ENCODE data around the gene RRAS.
"Not testable (repeated sequence)": the region's sequence is repeated elsewhere in the genome, so short reads cannot be mapped to it uniquely, and the experiment has no call there.

The RRAS gene

GRCh38 chr19:49652551-49653465, 12.9 kb upstream of the RRAS start:
- DNase-seq: no peak

- DNase-seq: no peak
Measured at GRCh38 chr19:49651820-49652550, 12.0 kb upstream of the RRAS start.

- DNase-seq: no peak
Measured at GRCh38 chr19:49651029-49651819, 11.3 kb upstream of the RRAS start.

GRCh38 chr19:49646586-49646985, 6.6 kb upstream of the RRAS start:
- DNase-seq: no peak

DNA sequence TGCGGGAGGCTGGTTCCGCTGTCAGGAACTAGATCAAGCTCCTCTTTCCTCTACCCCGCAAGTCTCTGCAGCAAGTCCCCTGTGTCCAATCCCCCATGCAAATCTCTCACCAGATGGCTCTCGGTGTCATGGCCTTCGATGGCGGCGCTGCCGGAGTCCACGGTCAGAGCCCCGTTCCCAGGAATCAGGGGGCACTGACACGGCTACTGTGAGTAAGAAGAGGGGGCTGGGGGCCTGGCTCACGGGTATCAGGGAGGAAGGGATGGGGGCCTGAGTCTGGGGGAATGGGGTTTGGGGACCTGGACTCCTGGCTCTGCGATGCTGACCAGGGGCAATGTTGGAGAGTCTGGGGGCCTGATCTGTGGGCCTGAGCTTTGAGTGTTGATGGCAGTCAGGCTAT, 6.1 kb upstream of the RRAS start:
- no peak for DNase-seq

DNA sequence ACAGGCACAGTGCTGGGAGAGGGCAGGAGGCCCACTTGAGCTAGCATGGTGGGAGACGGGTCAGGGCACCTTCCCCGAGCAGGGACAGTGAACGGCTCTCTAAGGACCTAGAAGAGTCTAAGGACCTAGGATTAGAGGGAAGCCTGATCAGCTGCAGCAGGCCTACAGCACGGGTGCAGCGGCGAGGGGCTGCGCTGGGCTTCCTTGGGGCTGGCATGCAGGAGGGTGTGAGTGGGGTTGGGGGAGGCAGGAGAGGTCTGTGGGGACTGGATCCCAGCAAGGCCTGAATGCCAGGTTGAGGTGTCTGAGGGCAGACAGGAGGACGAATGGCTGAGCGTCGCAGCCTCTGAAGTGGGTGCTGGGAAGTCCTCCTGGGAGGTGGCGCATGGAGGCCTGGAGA, 5.6 kb upstream of the RRAS start:
- no peak for DNase-seq

DNA sequence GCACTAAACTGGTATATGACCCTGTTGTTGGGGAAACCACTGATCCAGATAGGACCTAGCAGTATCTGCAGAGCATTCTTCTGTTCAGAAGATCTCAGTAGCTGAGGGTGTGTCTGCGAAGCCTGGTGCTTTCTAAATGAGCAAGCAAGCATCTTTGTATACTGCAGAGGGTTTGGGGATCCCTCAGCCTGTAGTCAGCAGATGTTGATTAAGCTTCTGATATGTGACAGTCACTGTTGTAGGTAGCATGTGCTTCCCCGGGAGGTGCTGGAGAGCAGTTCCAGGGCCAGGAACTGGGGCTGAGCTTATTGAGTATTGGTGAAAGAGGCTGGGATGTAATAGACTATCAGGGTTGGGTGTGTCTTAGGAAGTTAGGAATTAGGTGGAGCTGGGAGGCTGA, 3.5 kb upstream of the RRAS start:
- no peak for DNase-seq

DNA sequence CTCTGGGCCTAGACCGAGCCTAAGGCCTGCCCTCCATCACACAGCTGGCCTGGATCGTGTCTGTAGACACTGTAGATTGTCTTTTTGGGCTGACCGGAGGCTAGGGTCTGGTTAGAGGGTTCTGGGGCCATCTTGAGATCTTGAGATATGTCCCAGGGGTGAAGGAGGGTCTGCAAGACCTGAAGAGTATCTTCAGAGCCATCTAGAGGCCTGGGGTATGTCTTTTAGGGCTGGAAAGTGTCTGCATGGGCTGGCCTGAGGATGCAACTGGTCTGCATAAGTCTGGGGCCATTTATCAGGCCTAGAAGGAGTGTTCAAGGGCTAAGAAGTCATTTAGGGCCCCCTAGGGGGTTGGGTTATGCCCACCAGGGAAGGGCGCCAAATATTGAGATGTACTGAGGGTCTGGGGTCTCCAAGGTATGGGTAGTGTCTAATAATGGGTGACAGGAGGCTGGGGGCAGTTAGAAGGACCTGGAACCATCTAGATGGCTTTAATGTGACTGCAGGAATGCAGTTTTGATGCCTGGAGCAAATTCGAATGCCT, 2.6 kb upstream of the RRAS start:
- DNase-seq: no peak

- peak; percentile 97 for DNase-seq
Measured at GRCh38 chr19:49641688-49642491, 1.9 kb upstream of the RRAS start, which contains the start of gene SCAF1. SCAF1 (plus strand) TSS chr19:49642209; CDS start chr19:49645027, 2,818 bp downstream.

DNA sequence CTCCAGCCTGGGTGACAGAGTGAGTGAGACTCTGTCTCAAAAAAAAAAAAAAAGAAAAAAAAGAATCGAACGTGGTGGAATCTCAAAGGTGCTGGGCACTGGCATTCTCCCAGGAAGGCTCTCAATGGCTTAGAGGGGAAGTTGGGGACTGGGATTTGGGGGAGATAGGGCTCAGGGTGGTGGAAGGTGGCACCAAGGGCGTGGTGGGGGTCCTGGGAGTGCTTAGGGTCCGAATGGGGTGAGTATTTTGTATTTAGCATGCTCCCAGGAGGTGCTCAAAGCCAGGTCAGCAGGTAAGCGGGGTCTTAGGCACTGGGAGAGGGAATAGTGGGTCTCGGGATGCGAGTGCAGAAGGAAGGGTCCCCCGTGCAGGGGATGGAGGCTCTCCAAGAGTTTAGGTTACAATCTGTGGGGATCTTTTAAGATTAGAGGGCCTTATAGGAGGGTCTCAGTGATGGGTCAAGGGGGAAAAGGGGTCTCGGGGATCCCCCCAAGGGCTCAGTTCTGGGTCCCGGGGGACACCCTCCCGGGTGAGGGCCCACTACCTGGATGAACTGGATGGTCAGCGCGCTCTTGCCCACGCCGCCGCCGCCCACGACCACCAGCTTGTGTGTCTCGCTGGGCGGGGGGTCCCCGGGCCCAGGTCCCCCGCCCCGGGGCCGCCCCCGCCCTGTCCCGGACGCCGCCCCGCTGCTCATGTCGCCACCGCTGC, 386 bp downstream of the RRAS start:
- no peak for DNase-seq

GRCh38 chr19:49637821-49638738, 1.9 kb downstream of the RRAS start:
- no peak for DNase-seq

GRCh38 chr19:49636233-49636932, 3.6 kb downstream of the RRAS start:
- no peak for DNase-seq

GRCh38 chr19:49635530-49636232, 4.3 kb downstream of the RRAS start:
- no peak for DNase-seq

- DNase-seq: not testable (repeated sequence)
Measured at GRCh38 chr19:49633273-49633672, 6.7 kb downstream of the RRAS start.

- DNase-seq: no peak
Measured at GRCh38 chr19:49632576-49632975, 7.4 kb downstream of the RRAS start.

DNA sequence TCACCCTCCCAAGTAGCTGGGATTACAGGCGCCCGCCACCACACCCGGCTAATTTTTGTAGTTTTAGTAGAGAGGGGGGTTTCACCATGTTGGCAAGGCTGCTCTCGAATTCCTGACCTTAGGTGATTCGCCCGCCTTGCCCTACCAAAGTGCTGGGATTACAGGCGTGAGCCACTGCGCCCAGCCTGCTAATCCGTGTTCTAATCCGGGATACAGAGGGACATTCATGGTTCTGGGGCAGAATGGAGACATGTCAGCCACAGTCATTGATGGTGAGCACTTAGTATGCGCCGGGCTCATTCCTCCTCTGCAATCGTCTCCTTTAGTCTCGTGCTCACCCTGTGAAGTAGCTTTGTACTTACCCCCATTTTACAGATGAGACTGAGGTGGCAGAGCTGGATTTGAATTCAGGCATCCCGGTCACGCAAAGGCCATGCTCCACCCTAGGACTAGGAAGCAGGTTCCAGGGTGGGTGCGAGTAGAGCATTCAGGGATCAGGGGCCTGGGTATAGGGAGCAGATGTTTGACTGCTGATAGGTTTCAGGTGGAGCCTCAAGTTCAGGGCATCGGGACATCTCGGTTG, 8.2 kb downstream of the RRAS start:
- no peak for DNase-seq

DNA sequence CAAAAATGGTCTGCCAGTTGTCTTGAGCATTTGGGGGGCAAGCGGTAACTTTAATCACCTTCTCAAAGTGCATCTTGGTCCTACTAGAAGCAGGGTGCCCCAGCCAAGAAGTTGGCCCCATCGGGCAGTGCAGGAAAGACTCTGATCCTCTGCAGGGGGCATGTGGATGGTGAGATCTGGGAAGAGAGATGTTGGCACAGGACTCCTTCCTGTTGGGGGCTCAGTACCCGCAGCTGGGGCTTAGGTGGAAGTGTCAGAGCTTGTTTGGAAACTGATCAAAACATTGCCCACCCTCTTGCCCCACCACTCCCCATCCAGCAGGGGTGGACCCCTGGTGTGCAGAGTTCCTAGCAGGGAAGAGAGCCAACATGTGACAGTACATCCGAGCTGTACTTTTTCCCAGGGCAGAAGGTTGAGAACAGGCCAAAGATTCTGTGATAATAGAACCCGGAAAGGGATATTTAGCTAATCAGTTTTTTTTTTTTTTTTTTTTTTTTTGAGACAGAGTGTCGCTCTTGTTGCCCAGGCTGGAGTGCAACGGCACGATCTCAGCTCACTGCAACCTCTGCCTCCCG, 8.8 kb downstream of the RRAS start:
- no peak for DNase-seq

GRCh38 chr19:49629659-49630058, 10.3 kb downstream of the RRAS start:
- no peak for DNase-seq

Measured in SHP77 treated with DMSO at 0.1 percent for 48 hours (cell line).